HFF-Myc (cell line): ENCODE measurements around the gene SLC22A1.

Experiments used
- DNase-seq: peaks from one replicate; pipeline ENCODE4 v3.0.0-alpha.2; 2011; ENCODE audit warnings: low read depth; ENCODE audit errors: extremely low read depth
- H3K4me3 ChIP-seq: replicated peaks from 2 replicates; pipeline ENCODE4 v1.5.1; 2011; ENCODE audit warnings: low read depth, mild to moderate bottlenecking, control low read depth, low read length
- TF ChIP-seq, protein P1 (sequence below): IDR thresholded peaks from 2 replicates; pipeline ENCODE4 v1.5.1; 2012; ENCODE audit warnings: mild to moderate bottlenecking, low read depth, low read length, control low read depth; ENCODE audit errors: missing control alignments

The SLC22A1 gene

DNA sequence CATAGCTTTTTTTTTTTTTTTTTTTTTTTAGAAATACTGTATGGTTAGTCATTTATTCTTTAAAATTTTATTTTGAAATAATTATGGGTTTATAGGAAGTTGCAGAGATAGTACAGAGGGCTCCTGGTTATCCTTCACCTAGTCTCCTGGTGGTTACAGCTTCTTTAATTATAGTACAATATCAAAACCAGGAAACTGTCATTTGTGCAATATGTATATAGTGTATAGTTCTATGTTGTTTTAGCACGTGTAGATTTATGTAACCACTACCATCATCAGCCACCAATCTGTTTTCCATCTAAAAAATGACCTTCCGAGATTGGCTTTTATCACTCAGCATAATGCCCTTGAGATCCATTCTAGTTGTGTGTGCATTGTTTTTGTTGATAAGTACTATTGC lies 82.3 kb downstream of the SLC22A1 start:
- DNase-seq: no peak
- H3K4me3 ChIP-seq: no peak overlapping the region
- TF ChIP-seq, protein P1, sequence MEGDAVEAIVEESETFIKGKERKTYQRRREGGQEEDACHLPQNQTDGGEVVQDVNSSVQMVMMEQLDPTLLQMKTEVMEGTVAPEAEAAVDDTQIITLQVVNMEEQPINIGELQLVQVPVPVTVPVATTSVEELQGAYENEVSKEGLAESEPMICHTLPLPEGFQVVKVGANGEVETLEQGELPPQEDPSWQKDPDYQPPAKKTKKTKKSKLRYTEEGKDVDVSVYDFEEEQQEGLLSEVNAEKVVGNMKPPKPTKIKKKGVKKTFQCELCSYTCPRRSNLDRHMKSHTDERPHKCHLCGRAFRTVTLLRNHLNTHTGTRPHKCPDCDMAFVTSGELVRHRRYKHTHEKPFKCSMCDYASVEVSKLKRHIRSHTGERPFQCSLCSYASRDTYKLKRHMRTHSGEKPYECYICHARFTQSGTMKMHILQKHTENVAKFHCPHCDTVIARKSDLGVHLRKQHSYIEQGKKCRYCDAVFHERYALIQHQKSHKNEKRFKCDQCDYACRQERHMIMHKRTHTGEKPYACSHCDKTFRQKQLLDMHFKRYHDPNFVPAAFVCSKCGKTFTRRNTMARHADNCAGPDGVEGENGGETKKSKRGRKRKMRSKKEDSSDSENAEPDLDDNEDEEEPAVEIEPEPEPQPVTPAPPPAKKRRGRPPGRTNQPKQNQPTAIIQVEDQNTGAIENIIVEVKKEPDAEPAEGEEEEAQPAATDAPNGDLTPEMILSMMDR: no peak

DNA sequence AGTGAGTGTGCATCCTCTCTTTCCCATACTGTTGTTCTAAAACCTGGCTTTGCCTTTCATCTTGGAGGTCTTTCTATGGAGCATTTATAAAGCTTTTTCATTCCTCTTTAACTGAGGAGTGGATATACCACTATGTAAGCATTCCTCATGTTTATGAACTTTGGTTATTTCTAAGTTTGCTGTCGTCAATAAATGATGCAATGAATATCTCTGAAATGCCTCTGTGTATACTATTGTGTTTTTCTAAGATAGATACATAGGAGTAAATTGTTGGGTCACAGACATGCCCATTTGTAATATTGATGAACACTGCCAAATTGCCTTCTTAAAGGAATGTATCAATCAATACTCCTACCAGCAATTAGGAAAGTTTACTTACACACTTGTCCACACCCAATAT lies 83.1 kb downstream of the SLC22A1 start:
- DNase-seq: no peak
- H3K4me3 ChIP-seq: no peak overlapping the region
- TF ChIP-seq, protein P1: no peak

DNA sequence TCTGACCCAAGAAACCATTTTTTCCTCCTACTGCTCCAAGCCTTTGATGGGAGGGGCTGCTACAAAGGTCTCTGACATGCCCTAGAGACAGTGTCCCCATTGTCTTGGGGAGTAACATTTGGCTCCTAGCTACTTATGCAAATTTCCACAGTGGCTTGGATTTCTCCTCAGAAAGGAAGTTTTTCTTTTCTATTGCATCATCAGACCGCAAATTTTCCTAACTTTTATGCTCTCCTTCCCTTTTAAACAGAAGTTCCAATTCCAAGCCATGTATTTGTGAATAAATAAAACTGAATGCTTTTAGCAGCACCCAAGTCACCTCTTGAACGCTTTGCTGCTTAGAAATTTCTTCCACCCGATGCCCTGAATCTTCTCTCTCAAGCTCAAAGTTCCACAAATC lies 86.0 kb downstream of the SLC22A1 start:
- DNase-seq: no peak
- H3K4me3 ChIP-seq: no peak overlapping the region
- TF ChIP-seq, protein P1: no peak
